Measurements from ENCODE around the gene RPP21.
A peak's percentile ranks its signal among the peaks of the same experiment; 100 is the strongest.

The RPP21 gene

DNA sequence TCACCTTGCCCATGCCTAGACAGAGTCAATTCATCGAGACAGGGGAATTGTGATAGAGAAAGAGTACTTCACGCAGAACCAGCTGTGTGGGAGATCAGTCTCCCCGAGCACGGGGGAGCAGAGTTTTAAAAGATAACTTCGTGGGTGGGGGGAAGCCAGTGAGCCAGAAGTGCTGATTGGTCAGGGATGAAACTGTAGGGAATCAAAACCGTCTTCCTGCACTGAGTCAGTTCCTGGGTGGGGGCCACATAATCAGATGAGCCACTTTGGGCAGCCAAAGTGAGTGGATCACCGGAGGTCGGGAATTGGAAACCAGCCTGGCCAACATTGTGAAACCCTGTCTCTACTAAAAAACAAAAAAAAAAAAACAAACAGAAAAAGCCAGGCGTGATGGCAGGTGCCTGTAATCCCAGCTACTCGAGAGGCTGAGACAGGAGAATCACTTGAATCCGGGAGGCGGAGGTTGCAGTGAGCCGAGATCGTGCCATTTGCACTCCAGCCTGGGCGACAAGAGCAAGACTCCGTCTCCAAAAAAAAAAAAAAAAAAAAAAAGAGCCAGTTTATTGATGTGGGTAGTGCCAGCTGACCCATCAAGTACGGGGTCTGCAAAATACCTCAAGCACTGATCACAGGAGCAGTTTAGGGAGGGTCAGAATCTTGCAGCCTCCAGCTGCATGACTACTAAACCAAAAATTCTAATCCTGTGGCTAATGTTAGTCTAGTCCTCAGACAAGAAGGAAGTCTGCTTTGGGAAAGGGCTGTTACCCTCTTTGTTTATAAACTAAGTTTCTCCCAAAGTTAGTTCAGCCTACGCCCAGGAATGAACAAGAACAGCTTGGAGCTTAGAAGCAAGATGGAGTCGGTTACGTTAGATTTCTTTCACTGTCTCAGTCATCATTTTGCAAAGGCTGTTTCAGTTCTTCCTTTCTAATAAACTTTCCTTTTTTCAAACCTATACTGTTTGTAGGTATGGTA is 22.1 kb upstream of the RPP21 start:
- peak; percentile 87 for DNase-seq (ENCODE audit: low read depth)
- H3K4me3 ChIP-seq (ENCODE audit: control insufficient read depth, low read depth, low read length): no peak overlapping the region
- TF ChIP-seq, protein P1, sequence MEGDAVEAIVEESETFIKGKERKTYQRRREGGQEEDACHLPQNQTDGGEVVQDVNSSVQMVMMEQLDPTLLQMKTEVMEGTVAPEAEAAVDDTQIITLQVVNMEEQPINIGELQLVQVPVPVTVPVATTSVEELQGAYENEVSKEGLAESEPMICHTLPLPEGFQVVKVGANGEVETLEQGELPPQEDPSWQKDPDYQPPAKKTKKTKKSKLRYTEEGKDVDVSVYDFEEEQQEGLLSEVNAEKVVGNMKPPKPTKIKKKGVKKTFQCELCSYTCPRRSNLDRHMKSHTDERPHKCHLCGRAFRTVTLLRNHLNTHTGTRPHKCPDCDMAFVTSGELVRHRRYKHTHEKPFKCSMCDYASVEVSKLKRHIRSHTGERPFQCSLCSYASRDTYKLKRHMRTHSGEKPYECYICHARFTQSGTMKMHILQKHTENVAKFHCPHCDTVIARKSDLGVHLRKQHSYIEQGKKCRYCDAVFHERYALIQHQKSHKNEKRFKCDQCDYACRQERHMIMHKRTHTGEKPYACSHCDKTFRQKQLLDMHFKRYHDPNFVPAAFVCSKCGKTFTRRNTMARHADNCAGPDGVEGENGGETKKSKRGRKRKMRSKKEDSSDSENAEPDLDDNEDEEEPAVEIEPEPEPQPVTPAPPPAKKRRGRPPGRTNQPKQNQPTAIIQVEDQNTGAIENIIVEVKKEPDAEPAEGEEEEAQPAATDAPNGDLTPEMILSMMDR (conservative IDR thresholded peaks at IDR 0.05; ENCODE audit: control insufficient read depth, insufficient read depth, low read depth, low read length): no peak

DNA sequence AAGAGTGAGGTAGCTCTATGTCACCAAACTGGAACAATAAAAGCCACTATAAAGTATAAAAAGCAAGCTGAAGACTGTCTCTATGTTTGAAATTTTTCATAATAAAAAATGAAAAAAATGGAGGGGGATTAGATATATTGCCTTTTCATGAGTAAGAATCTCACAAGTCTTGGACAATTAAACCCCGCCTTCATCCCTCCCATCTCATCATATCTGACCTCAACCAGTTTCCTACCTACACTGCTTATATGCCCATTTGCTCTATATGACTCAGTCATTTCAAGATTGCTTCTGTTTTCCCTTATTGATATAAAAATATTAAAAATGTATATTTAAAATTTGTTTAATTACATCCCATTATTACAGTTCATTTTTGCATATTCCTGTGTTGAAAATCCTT is 21.1 kb upstream of the RPP21 start:
- H3K4me3 ChIP-seq (ENCODE audit: control insufficient read depth, low read depth, low read length): no peak overlapping the region
- TF ChIP-seq, protein P1 (conservative IDR thresholded peaks at IDR 0.05; ENCODE audit: control insufficient read depth, insufficient read depth, low read depth, low read length): no peak
- peak; percentile 19 for DNase-seq (ENCODE audit: low read depth)

DNA sequence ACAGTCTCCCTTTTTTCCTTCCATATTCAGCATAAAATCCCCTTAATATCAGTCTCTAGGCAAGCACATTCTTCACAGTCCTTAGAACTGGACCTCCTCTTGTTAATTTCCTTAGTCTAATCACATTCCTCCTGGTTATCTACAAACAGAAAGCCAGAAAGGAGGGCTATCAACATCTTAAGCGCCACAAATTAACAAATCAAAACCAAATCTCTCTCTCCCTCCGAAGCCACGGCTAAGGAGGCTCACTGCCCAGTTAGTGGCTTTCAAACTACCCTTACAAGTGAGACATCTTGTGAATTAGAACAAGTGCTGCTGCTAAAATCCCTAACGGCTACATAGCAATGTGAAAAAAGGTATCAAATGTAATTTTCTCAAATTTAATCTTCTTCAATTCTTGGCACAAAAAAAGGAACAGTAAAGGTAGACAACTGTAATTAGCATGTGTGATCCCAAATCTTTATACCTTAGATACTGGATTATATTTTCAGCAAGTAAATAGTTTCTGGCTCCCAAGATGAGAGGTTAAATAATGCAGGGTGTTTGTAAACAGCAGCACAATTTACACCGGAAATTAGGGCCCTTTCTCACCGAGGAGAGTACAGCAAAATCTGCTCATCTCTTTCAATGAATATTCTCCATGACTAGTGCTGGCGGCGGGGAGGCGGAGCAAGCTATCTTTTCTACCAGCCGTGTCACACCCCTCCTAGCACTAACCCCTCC is 19.6 kb upstream of the RPP21 start:
- DNase-seq (ENCODE audit: low read depth): peak; percentile 56
- TF ChIP-seq, protein P1 (conservative IDR thresholded peaks at IDR 0.05; ENCODE audit: control insufficient read depth, insufficient read depth, low read depth, low read length): no peak
- peak overlapping the region; percentile 97 for H3K4me3 ChIP-seq (ENCODE audit: control insufficient read depth, low read depth, low read length)

DNA sequence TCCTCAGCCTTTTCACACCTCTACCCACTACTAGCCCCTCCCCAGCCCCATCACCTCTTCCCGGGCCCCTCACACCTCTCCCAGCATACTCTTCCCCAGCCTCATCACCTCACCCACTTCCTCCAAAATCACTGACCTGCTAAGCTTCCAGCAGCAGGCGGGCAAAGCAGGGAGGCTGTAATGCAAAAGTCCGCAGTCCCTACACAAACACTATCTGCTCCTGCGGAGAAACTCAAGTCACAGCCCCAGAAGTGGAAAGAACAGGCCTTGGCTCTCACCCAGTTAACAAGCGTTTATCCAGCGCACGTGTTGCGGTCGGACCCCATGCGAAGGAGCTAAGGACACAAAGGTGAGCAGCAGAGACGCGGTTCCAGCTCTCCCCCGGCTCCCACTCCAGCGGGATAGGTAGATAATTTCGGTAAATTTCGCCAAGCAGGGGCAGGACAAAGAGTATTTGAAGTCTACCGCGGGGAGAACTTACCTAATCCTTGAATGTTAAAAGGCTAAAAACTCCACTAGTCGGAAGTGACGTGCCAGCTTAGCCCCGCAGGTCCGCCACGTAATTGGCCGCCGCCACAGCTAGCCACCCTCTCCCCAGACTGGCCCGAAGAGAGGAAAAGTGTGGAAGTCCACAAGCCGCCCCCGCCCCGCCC is 19.0 kb upstream of the RPP21 start:
- H3K4me3 ChIP-seq (ENCODE audit: control insufficient read depth, low read depth, low read length): peak overlapping the region; percentile 97
- TF ChIP-seq, protein P1 (conservative IDR thresholded peaks at IDR 0.05; ENCODE audit: control insufficient read depth, insufficient read depth, low read depth, low read length): no peak
- peak; percentile 46 for DNase-seq (ENCODE audit: low read depth)

DNA sequence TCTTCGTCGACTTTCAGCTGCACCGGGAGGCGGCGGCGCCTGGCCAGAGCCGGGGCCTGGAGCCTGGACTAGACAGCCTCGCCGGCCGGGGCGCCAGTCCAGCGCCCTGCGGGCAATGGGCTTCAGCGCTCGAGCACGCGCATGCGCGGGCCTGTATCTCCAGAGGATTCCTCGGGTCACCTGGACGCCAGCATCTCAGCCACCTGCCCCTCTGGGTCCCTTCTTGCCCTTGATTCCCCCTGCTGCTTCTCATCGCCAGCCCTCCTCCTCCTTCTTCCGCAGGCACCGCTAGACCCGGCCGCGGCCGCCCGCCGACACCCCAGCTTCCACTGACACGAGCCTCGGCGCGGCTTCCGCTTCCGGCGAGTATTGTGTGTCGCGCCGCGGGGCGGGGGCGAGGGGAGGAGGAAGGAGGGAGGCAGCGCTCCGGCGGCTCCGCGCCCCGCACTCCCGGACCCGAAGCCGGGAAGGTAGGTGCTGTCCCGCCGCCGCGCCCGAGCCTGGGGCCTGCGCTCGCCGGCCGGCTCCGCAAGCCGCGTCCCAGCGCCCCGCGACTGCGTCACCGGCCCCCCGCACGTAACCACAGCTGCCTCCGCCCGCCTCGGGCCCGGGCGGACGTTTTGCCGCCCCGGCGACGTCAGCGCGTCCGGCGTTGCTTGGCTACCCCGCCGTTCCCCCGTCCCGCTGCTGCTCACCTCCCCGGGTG is 18.3 kb upstream of the RPP21 start, which contains the start of gene TRIM39:
TRIM39 (plus strand) TSS at position 402 of the 706 bp plus-strand sequence. CDS start 2,391 bp downstream, outside the sequence.
- TF ChIP-seq, protein P1 (conservative IDR thresholded peaks at IDR 0.05; ENCODE audit: control insufficient read depth, insufficient read depth, low read depth, low read length): no peak
- DNase-seq (ENCODE audit: low read depth): peak; percentile 74

More for the DNA sequence above, 18.3 kb upstream of the RPP21 start, which contains the start of gene TRIM39:
- peak within 1 kb of the TSS; percentile 97 for H3K4me3 ChIP-seq (ENCODE audit: control insufficient read depth, low read depth, low read length)

Data from fibroblast of mammary gland (primary cell).